NCI-H2196 treated with DMSO at 0.1 percent for 48 hours (cell line): ENCODE results near the gene BDKRB2.

Experiments
- DNase-seq: peaks from one replicate; lab custom pipeline; 2025; ENCODE audit not compliant: unreplicated experiment; lab: John Stamatoyannopoulos, UW

BDKRB2 gene

DNA sequence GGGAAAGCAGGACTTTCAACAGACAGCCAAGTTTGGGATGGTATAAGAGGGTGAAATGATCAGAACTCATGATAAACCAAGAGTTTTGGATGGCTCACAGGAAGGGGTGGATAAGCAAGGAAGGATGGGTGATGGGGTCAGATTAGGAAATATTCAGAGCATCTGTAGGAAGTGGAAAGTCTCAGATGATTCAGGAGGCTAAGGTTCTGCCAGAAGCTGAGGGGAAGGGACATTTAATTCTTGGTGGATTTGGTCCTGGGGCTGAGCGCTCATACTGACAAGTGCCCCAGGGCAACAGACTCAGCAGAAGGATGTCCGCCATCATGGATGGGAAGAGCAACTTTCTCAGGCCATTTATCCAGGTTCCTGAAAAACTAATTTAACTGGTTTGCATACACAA lies 28.4 kb upstream of the BDKRB2 start:
- no peak for DNase-seq

DNA sequence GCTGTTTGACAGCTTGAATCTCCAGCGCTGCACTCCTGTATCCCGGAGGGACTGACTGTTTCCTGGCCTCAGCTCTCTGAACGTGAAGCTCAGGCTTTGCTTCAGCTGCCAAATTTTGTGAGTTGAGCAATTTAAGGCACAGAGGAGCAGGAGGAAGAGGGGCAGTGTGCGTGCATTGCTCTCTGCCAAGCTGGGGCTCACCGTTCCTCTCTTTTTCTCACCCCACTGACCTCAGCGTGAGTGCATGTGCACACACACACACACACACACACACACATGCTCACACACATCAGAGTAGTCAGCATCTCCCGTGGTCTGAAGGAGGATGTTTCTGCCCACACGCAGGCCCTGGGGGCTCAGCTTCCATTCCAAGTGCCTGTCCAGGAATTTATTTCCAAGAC lies 27.8 kb upstream of the BDKRB2 start:
- no peak for DNase-seq

DNA sequence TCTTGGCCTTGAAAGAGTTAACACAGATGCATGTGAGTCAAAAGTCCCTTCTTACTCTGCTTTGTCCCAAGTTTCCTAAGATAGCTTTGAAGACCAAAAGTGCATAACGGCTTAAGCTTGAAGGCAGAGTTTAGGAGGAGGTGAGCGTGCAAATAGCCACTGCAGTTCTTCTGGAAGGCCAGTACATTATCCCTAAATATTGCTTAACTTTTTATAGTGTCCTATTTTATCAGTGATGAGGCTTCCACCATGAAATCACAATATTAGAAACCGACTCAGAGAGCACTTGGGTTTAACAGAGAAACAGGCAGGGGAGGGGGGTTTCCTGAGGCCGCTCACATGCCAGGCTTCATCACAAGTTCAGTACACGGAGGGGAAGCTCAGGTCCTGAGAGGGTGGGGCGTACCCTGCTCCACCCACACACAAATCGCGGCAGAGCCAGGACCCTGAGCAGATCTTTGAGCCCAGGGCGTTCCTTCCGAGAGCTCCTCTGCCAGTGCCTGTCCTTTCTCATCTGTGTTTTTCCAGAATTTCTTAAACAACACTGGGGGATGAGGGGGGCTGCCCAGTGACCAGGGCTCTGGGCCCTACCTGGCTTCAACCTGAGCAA lies 26.8 kb upstream of the BDKRB2 start:
- no peak for DNase-seq

DNA sequence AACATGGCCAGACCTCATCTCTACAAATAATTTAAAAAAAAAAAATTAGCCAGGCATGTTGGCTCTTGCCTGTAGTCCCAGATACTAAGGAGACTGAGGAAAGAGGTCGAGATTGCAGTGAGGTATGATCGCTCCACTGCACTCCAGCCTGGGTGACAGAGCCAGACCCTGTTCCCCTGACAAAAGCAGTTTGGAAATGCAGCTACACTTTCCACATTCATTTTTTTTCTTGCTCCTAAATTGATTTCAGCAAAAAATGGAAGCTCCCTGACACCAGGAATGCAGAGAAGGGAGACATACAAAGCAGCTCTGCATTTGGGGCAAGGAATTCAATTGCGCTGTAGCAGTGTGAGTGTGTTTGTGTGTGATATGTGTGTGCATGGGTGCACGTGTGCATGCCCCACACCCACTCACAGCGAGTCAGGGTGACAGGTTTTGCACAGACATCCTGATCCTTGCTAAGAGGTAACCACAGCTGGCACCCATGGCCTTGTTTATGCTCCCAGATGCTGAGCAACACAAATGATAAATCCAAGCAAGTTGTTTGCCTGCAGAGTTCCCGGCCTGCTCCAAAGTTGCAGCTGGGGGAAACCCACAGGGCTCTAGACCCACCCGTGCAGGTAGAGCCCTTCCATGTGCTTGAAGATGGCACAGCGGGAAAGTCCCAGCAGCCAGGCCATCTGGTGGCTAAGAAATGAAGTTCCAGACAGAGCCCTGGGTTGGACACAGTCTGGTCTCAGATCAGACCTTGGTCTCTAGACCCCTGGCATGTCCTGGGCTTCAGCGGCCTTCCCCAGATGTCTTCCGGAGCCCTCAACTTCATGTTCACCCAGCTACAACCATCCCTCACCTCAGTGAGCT lies 25.9 kb upstream of the BDKRB2 start:
- DNase-seq = no peak

DNA sequence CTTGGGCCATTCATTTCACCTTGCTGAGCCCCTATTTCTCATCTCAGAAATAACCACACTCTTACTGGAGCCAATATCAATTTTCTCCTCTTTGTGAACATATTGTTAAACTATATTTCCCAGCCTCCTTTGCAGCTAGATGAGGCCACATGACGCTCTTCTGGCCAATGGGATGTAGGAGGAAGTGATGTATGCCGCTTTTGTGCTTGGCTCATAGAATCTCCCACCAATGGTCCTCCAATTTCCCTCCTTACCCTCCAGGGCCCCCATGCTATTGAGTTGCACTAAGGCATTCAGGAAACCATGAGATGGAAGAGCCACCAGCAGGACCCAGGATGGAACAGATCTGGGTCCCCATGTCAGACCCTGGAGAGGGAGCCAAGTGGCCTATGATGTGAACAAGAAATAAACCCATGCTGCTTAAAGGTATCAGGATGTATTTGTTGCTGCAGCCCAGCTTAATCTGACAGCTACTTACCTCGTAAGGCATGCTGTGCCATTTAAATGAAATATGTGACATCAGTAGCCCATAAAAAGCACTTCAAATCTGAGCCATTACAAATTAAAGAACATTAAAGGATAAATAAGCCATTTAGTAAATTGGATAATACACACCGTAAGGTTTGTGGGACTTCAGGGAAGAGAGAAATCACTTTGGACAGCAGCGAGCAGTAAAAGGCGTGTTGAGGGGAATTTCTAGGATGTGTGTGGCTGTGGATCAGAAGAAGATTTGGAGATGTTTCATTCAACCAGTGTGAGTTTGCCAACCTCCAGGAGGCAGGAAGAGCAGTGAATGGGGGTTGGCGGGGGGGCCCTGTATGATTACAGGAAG lies 24.4 kb upstream of the BDKRB2 start:
- DNase-seq = no peak

DNA sequence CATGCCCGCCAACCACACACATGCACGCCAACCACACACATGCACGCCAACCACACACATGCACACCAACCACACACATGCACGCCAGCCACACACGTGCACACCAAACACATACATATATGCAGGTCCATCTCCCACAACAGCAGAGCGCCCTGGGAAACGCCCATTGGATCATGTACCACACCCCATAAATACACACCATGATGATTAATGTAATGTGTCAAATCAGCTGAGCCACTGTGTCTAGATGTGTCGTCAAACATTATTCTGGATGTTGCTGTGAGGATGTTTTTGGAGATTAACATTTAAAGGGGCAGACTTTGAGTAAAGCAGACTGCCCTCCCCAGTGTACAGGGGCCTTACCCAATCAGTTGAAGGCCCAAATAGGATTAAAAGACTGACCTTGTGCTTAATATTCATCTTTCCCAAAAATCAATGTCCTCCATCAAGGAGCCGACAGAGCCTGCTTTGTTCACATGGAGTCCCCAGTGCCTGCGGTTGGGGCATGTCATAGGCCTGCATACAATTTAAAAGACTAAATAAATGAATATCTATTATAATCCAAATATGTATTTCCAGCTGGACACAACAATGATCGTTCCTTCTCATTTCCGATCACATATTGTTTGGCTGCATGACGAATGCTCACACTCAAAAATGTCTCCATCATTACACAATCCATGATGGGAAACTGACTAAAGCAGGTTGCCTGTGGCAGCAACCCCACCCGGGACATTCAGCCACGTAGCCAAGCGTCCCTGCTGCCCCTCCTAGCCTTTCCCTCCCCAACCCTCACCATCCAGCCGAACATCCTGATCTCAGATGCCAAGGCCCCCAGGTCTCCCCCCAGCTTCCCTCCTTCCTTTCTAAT lies 23.2 kb upstream of the BDKRB2 start:
- DNase-seq = no peak

DNA sequence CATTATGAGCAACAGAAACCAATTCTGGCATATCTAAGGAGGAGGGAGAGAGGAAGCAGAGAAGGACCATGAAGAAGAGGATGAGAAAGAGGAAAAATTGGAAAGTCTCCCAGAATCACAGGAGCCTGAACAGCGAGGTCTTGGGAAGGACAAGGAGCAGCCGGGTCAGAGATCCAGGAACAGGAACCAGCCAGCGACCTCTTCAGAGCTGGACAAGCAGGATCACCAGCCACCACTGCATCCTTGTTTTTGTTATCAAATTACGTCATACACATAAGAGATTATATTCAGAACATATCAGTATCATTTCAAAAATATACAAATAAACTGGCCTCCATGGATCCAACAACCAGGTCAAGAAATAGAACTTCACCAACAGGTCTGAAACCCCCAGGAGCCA lies 22.1 kb upstream of the BDKRB2 start:
- DNase-seq = no peak

DNA sequence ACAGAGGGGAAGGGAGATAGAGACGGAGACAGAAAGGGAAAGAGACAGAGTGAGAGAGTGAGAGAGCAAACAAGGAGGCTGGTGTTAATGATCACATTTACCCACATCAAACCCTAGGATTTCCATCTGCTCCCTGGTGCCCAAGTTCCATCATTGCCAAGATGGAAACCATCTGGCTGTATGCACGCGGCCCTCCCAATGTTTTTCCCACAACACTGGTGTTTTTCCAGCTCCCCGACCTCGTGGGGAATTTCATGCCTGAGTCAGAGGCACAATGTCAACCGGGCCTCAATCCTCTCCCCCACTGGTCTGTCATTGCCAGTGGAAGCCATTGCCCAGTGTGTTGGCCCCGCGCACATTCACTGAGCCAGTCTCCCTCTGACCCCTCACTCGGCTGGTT lies 19.9 kb upstream of the BDKRB2 start:
- no peak for DNase-seq

DNA sequence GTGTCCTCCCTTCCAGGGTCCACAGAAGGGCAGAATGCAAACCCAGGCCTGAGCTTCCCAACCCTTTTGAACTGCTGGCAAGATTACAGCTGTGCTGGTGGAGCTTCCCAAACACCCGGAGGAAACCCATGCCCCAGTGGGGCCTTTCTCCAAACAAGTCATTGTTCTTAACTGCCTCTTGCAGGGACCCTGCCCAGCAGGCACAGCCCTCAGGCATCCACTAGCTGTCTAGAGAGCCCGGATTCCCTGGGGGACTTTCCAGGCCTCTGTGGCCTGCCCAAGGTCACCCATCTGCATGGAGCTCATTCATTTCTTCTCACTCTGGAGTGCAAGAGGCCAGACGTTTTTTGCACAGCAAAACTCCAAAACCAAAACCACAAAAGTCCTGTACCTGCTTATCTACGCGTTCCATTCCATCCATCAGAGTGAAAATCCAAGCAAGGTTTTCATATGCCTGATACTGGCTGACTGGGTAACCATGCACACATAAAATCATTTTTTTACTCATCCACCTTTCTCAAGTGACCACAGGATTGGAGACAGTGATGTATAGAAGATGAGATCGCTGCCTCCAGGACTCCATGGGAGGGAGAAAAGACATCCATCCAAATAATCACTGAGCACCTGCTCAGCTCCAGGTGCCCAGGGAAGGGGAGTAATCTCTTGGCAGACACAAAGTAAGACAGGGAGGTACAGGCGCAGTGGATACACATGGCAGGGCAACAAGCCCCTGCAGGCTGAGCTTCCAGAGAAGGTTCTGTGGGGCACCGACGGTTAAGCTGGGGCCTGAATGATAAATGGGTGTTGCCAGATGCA lies 17.2 kb upstream of the BDKRB2 start:
- no peak for DNase-seq

DNA sequence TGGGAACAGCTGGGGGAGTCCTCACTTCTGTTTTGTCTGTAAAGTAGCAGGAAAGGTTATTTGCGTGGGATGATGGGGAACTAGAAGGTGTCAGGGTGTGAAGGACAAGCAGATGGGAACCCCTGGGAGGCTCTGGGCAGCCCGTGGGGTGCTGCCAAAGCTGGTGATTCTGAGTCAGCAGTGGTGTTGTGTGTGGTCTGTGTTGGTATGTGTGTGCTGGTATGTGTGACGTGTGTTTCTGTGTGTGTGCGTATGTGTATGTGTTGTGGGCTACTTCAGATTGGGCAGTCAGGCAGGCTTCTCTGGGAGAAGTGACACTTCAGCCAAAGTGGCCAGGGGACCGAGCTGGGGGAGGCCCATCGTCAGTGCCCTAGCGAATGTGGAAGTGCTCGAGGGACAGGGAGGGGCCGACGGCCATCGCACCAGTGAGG lies 15.3 kb upstream of the BDKRB2 start:
- DNase-seq = no peak

DNA sequence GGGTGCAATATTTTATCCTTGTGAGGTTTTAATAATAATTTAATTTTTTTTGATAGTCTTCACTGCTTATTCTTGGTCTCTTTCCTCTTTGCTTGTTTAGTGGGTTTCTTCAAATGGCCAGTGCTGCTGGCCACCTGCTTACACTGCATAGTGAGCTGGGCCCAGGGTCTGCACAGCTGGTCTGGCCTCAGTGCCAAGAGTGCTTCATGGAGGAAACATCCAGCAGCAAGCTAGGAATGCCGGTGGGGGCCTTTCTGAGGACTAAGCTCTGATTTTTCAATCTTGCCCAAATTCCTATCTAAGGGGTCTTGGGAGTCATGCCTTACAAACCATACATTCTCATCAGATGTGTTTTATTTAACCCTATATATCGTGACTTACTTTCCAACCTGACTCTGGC lies 13.3 kb upstream of the BDKRB2 start:
- no peak for DNase-seq

DNA sequence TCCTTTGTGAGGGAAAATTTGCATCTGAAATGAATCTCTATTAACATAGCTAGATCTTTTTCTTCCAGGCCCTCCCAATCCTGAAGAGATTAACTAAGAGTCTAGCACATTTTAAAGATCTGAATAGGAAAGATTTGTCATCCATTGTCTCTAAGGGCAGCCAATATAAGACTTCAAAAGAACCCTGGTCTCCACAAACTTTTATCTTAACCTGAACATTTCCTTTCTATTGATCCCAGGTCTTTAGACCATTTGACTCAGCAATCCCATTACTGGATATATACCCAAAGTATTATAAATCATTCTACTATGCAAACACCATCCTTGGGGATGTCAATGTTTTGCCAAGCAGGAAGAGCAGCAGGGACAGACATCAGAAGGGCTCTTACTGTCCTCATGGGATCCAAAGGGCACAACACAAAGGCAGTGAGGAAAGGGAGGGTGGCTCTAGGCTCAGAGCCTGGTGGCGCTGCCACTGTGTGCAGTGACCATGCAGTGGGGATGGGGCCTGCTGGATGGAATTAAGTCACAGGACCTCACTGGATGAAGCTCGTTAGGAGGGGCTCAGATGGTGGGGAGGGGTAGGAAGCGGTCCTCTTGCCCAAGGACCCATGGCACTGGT lies 12.7 kb upstream of the BDKRB2 start:
- DNase-seq = no peak

DNA sequence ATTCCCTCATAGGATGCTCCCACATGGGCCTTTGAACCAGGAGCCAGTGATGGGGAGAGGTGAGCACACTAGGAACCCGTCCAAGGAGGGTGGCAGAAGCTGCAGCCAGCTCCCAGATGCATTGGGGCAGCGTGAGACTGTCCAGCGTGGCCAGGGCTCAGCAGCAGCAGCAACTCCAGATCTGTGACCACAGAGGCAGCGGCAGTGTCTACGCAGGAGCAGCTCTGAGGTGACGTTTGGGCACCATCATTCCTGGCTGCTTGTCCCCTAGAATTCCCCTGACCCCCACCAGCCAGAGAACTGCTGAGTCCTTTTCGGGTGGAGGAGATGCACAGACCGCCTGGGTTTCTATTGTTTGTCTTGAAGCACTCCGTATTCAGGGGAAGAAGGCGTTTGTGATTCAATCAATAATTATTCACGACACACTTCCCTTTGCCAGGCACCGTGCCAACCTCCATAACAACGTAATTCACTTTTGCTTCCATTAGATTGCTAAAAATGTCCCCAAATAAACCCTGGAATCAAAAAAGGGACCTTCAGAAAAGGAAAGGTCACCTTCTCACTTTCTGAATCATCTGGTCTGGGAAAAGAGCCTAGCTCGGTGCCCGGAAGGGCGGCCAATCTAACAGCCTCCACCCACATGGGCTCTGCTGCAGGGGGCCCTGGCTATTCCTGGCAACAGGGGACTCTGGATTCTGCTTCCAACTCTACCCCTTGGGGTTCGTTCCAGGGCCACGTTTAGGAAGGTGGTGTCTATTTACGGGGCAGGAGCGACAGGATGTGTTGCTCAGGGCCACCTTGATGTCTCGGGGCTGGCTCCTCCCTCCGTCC lies 11.4 kb upstream of the BDKRB2 start:
- DNase-seq = no peak

DNA sequence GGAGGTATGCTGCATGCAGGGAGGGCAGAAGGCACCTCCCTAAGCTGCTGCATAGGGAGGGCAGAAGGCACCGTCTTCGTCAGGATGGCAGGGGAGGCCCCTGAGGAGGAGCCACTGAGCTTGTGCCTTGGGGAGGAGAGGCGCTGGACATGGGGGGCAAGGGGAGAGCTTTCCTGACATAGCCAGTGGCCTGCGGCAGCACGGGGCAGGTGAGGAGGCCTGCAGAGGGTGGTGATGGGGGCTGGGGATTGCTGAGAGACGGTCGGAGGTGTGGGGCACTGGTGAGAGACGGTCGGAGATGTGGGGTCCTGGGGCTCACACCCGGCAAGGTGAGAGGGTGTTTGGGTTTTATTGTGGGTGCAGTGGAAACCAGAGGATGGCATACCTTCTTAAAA lies 10.4 kb upstream of the BDKRB2 start:
- DNase-seq = no peak

DNA sequence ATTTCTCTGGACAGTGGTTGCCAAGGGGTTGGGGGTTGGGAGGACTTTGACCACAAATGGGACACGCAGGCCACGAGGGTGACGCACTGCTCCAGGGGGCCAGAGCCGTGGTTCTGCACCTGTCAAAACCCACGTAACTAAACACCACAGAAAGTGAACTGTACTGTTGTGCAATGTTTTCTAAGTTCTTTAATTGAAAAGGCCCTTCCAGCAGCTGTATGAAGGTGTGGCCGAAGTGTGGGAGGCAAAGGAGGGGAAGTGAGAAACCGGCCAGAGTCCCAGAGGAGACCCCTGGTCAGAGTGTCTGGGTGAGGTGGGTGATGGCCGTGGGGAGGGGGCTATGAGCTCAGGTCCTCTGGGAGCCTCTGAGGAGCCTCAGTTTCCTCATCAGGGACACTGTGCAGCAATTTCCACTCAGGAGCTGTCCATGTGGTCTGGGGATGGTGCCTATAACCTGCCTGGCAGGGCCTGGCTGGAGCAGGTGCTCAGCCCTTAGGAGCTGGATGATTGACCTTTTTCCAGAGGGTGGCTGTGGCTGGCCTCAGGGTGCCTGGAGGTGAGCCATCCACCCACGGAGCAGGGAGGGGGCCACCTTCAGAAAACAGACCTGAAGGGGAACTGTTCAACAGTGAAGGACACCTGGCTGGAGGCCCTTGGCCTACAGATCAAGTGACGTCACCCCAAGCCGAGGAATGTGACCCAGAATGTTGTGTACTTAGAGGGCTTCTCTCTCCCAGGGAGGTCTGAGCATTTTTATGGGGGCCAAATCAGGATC lies 9.8 kb upstream of the BDKRB2 start:
- no peak for DNase-seq

DNA sequence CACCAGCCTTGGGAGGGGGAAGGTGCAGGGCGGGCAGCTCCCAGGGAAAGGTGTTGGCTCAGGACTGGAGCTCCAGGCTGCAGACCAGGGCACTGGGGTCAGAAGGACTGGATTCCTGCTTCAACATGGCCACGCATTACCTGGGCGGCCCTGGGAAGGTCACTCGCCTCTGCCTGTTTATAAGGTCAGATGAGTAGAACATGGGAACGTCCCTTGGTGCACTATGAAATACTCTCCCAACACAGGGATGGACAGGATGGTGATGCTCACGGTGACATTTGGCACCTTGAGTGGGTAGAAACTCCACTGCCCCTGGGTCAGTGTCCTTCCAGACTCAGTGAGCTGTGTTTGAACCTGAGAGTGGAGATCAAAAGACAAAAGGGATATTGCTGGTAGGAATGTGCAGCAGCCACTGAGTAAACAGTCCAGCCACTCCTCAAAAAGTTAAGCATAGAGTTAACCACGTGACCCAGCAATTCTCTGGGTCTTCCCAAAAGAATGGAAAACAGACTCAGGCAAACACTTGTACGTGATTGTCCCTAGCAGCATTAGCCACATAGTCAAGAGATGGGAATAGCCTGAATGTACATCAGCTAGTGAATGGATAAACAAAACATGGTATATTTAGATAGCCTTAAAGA lies 9.1 kb upstream of the BDKRB2 start:
- DNase-seq = no peak

DNA sequence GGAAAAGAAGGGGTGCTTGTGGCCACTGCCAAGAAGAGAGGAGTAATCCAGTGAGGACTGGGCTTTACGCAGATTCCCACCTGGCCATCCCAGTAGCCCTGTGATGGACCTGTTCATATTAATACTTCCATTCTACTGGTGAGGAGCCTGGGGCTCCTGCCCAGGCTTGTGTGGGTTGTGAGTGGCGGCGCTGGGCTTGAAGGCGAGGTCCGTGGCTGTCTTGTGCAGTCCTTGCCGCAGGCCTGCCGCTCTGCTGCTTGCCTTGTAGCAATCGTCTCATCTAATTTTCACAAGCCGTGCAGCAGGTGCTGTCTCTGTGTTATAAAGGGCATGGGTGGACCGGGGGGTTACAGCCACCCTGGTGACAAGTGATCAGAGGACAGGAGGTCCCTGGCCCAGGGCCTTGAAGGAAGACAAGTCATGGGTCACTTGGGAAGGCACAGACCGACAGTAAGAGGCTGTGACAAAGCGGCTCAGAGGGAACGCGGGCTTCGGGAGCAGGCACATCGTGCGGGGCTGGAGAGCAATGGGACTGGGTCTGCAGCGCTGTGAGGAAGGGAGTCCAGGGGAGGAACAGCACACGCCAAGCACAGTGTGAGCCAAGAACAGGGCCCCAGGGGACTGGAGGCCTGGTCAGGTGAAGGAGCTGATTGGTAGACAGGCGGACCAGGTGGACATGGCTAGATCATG lies 7.3 kb upstream of the BDKRB2 start:
- DNase-seq = no peak
